NCI-H2107 (cell line): Measurements from ENCODE around the gene ETFDH.
"Not testable (repeated sequence)": the region's sequence is repeated elsewhere in the genome, so short reads cannot be mapped to it uniquely, and the experiment has no call there.

Source experiments
- DNase-seq: peaks from one replicate; lab custom pipeline; 2025; lab: John Stamatoyannopoulos, UW

Gene ETFDH

GRCh38 chr4:158754385-158755180, 82.5 kb downstream of the ETFDH start:
- DNase-seq, result no peak

- not testable (repeated sequence) for DNase-seq
These were observed 83.7 kb downstream of the ETFDH start for GRCh38 chr4:158755819-158756218.

DNA sequence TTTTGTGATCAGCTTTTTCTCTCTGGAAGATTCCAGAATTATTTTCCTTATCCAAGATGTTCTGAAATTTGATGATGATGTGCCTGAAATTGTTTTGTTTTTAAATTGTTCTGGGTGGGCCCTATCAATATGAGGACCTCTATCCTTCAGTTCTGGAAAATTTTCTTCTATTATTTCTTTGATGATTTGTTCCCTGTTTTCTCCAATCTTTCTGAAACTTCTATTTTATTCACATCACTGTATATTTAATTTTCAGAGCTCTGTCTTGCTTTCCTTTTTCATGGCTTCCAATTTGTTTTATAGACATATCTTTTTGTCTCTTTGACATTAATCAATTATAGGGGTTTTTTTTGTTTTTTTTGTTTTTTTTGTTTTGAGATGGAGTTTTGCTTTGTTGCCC, 84.5 kb downstream of the ETFDH start:
- no peak for DNase-seq

GRCh38 chr4:158758142-158758541, 86.0 kb downstream of the ETFDH start:
- DNase-seq, result no peak

DNA sequence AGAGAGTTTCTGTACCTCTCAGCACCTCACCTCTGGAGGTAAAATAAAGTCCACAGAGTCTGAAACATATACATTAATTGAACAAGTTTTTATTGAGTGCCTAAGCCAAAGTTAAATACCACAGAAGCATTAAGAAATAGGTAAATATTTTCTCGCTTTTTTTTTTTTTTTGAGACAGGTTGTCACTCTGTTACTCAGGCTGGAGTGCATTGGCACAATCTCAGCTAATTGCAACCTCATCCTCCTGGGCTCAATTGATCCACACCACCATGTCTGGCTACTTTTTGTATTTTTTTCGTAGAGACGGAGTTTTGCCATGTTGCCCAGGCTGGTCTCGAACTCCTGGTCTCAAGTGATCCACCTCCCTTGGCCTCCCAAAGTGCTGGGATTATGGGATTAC, 86.6 kb downstream of the ETFDH start:
- DNase-seq, result no peak
